ENCODE data around the gene CARD9.
"Not testable (repeated sequence)": the region's sequence is repeated elsewhere in the genome, so short reads cannot be mapped to it uniquely, and the experiment has no call there.

CARD9 gene, protein sequence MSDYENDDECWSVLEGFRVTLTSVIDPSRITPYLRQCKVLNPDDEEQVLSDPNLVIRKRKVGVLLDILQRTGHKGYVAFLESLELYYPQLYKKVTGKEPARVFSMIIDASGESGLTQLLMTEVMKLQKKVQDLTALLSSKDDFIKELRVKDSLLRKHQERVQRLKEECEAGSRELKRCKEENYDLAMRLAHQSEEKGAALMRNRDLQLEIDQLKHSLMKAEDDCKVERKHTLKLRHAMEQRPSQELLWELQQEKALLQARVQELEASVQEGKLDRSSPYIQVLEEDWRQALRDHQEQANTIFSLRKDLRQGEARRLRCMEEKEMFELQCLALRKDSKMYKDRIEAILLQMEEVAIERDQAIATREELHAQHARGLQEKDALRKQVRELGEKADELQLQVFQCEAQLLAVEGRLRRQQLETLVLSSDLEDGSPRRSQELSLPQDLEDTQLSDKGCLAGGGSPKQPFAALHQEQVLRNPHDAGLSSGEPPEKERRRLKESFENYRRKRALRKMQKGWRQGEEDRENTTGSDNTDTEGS

DNA sequence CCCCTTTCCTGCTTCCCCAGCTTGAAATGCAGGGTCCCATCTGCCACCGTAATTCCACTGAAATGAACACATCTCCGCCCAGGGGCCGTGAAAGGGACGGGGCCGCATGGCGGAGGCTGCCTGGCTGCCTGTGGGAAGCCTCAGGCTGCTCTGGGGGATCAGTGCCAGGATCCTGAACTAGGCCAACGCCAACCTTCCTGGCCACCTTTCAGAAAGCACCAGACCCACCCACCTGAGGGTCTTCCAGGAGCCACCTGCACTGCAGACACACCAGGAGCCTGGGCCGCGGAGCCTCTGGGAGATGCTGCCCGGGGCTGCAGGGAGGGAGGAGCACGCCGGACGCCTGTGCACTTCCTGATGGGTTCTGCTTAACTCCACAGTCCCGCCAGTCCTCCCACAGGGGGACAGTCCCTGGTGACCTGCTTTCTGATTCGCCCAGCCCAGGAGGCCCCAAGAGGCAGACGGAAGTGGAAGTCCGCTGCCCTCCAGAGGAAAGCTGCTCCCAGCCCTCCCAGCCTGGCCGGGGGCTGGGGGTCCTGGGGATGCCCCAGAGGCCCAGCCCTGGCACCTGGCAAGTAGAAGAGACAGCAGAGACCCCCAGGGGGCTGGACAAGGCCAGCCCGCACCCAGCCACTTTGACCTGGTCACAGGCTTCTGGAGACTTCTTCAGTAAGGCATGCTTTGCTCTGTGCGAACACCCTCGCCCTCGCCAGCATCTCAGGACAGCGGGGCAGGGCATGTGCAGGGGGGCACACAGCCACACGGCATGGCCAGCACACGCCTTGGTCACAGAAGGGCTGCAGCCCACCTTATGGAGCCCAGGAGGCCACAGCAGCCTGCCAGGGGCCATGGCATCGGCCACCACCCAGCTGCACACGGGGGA is at the start of gene CARD9:
CARD9 (minus strand) TSS at position 370 of the 883 bp plus-strand sequence. CDS start 1,591 bp downstream, outside the sequence.
- no peak for DNase-seq (ENCODE audit: low read depth)

DNA sequence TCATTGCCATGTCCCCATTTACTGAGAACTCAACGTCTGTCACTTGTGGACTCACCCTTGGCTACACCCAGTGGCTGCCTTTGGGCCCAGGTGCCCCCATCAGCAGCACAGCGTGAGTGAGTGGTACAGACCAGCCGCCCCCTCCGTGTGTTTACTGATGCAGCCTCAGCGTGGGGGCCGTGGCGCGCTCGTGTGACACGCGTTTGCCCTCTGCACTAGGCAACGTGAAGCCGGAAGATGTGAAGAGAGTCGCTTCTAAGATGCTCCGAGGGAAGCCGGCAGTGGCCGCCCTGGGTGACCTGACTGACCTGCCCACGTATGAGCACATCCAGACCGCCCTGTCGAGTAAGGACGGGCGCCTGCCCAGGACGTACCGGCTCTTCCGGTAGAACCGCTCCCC is 49.4 kb upstream of the CARD9 start:
- DNase-seq (ENCODE audit: low read depth): no peak

DNA sequence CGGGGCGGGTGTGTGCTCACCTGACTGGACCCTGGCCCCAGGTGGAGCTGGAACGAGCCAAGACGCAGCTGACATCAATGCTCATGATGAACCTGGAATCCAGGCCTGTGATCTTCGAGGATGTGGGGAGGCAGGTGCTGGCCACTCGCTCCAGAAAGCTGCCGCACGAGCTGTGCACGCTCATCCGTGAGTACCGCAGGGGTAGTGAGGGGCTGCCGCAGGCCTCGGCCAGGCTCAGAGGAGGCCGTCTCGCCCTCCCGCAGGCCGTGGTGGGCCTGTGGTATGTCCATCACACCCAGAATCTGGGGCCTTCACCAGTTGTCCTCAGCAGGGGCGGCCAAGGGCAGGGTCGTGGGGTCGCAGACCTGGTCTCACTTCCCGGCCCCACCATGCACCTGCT is 48.3 kb upstream of the CARD9 start:
- DNase-seq (ENCODE audit: low read depth): no peak

DNA sequence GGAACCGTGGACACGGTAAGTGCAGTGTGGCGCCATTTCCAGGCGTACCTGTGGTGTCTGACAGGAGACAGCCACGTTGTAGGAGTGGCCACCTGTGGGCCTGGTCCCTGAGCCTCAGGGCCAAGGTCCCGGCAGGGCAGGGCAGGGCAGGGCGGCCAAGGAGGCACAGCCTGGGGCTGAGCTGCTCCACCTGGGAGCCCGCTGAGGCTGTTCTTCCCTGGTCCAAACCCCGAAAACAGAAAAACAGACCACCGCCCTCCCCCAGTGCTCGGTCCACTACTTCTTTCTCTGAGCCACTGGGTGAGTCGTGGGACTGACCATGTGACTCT is 45.6 kb upstream of the CARD9 start:
- DNase-seq (ENCODE audit: low read depth): no peak

DNA sequence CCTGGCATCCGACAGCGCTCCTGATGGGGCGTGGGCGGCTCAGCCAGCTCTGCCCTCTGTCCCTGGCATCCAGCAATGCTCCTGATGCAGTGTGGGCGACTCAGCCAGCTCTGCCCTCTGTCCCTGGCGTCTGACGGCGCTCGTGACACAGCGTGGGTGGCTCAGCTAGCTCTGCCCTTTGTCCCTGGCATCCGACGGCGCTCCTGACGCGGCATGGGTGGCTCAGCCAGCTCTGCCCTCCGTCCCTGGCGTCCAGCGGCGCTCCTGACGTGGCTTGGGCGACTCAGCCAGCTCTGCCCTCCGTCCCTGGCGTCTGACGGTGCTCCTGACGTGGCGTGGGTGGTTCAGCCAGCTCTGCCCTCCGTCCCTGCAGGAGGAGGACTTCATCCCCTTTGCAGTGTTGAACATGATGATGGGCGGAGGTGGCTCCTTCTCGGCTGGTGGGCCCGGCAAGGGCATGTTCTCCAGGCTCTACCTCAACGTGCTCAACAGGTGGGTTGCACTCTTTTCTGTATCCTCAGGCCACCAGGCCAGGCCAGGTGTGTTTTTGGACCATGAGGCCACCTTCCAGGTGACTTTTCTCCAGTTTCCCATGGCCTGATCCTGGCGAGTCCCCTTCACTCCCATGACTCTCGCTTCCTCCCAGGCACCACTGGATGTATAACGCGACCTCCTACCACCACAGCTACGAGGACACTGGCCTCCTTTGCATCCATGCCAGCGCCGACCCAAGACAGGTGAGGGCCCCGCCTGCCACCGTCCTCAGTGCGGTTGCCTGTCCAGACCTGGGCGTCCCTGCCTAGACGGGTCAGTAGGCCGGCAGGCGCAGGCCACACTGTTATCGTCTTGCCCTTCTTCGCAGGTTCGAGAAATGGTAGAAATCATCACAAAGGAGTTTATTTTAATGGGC is 45.0 kb upstream of the CARD9 start:
- no peak for DNase-seq (ENCODE audit: low read depth)

DNA sequence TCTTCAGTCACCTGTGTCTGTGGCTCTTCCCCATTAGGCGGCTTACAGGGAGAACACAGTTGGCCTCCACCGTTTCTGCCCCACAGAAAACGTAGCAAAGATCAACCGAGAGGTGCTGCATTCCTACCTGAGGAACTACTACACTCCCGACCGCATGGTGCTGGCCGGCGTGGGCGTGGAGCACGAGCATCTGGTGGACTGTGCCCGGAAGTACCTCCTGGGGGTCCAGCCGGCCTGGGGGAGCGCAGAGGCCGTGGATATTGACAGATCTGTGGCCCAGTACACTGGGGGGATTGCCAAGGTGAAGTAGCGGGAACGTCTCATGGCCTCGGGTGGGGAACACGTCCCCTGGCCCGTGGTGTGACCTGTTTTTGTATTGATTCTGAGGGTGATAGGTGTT is 43.4 kb upstream of the CARD9 start:
- DNase-seq (ENCODE audit: low read depth): no peak

DNA sequence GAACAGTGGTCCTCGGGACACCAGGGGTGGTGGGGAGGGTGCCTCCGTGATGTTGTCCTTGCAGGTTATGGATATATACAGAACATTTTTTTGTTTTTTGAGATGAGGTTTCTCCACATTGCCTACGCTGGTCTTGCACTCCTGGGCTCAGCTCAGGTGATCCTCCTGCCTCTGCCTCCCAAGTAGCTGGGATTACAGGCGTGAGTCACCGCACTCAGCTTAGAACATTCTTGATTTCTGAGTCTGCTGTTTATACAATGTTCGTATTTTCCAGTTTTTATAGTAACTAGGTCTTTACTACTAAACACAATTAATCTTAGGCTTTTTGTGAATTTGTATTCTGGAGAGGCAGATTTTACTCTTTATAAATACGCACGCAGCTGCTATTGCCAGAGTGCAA is 43.0 kb upstream of the CARD9 start:
- no peak for DNase-seq (ENCODE audit: low read depth)

DNA sequence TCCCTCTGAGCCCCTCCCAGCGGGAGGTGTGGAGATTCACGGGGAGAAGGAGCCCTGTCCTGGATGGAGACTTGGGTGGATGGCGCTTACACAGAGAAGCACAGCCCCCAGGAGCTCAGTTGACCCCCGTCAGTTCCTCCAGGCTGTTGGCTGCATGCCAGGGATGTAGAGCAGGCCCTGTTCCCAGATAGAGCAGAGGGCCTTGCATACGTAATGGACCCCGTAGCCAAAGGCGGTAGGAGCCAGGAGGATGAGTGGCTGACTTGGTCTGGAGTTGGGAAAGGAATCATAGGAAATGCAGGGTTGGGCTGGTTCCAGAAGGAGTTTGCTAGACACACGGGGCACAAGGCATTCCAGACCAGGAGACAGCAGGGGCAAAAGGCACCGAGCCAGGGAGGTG is 39.5 kb upstream of the CARD9 start:
- no peak for DNase-seq (ENCODE audit: low read depth)

DNA sequence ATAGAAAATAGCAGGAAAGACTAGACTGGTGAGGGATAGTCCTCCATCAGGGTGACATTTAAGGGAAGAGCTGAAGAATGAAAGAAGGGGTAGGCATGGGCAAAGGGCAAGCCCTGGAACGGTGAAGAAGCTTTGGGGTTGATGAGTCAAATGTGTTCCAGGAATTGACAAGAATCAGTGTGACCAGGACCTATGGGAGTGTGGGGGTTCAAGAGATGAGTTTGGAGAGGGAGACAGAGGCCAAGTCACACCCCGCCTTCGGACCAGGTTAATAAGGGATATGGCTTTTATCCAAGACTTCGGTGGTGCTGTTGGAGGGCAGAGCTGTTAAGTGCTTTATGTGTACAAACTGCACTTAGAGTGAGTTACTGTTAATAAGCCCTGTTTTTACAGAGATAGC is 37.9 kb upstream of the CARD9 start:
- no peak for DNase-seq (ENCODE audit: low read depth)

DNA sequence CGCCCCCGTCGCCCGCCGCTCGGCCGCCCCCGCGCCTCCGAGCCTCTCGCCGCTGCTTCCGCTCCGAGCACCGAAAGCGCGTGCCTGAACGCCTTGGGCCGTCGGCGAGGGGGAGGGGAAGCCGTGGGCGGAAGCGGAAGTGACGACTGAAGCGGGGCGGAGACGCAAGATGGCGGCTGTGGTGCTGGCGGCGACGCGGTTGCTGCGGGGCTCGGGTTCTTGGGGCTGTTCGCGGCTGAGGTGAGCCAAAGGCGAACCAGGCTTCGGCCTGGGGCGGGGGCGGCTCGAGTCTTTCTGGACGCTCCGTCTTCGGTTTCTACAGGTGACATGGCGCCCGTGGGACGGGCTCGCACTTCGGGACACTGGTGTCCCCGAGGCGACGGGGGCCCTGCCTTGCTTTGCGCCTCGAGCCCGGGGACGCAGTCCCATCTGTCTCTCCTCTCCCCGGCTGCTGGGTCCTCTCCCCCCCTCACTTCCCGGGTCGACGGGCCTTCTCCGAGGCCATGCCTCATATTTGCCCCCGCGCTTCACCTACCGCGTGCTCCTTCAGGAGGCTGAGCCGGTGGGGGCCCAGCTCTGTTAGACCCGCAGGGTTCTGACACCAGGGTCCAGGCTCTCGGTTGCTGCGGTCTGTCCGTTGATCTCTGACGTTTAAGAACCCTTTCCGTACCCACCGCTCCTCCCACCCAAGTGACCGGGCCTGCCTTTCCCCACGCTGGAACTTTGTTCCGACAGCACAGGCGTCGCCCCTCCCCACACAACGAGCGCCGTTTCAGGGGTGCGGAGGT is 37.2 kb upstream of the CARD9 start, which contains the start of the genes ENTR1 and PMPCA:
ENTR1 (minus strand) TSS at position 115 of the 788 bp plus-strand sequence. CDS start 217 bp downstream, outside the sequence.
PMPCA (plus strand) TSS at position 159 of the 788 bp plus-strand sequence; CDS start at position 170, 11 bp downstream.
- DNase-seq (ENCODE audit: low read depth): peak; percentile 95

DNA sequence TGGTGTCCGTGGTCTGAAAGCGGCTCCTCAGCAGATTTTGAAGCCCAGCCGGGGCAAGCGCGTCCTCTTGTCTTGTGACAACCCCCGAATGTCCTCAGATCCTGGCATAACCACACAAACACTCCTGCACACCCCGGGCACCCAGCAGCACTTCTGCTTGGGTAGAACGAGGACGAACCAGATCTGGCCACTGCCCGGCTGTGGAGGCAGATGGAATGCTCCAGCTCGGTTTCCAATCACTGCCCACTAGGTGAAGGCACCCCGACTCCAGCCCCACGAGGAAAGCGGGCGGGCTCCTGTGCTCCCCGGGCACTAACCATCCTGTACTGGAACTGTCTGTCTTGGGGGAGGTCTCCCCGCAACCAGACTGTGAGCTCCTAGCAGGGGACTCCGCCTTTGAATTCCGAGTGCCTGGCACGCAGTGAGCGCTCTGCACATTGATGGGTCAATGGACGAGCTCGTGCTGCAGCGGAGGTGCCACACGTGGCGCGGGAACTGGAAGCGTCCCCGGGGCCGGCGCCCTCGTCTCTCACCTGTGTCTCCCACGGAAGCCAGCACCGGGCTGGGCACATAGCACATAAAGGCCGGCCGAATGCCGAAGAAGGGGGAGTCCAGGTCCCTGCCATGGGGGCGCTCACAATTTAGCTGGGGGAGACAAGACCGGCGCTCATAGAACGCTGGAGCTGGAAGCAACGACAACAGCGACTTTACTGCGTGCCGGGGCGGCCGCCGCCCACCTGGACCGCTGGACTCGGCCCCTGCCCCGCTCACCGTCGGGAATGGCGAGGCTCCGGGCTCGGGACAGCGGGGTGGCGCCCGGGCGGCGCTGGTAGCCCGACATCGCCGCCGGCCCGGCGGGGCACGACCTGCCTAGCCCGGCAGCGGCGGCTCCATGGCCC is 36.3 kb upstream of the CARD9 start:
- peak; percentile 15 for DNase-seq (ENCODE audit: low read depth)

DNA sequence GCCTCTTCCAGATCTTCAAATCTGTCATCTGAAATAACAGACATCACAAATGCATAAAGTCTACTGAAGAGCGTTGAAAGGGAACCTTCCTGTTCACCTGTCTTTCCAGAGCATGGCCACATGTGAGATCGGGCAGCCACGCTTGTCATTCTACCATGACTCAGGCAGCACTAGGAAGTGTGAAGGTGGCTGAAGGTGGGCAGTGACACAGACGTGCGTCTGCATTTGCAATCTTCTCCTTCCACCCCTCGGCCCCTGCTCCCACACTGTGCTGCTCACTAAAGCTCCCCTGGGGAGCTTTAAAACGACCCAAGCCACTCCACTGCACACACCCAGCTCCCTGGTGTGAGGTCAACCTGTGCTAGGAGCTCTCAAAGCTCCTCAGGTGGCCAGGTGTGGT is 34.4 kb upstream of the CARD9 start:
- no peak for DNase-seq (ENCODE audit: low read depth)

DNA sequence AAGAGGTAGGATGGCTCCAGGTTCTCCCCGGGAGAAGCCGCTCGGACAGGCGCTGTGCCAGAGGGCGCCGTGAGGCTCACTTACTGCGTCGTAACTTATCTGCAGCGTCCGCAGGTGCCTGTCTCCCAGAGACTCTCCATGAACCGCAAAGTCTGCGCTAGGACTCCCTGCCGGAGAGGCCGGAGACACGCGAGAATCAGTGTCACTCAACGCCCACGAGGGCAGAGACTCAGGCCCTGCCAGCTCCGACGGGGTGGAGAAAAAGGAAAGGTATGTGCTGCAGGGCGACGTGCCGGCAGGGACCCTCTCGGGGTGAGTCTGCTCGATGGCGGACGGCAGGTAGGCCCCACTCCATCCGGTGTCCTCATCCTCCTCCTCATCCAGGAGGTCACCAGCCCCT is 33.6 kb upstream of the CARD9 start:
- DNase-seq (ENCODE audit: low read depth): not testable (repeated sequence)

DNA sequence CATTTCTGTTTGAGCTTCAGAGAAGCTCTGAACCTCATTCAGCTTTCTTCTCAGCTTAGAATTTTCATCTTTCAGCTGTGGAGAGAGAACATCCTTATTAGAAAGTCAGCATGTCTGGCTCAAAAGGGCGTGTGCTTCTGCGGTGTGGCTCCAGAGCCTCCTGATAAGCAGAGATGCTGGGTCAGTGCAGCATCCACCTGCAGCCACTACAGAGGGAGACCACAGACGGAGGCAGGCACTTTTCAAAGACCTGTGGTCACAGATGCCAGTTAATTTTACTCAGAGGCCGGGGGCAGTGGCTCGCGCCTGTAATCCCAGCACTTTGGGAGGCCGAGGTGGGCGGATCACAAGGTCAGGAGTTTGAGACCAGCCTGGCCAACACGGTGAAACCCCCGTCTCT is 32.4 kb upstream of the CARD9 start:
- DNase-seq (ENCODE audit: low read depth): not testable (repeated sequence)

DNA sequence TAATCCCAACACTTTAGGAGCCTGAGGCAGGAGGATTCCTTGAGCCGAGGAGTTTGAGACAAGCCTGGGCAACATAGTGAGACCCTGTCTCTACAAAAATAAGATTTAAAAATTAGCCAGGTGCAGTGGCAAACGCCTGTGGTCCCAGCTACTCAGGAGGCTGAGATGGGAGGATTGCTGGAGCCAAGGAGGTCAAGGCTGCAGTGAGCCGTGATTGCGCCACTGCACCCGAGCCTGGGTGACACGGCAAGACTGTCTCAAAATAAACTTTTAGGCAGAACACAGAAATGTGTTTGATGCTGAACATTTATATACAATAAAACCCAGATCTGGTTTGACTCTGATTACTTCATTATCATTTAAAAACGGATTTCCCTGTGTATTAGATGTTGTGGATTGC is 32.0 kb upstream of the CARD9 start:
- no peak for DNase-seq (ENCODE audit: low read depth)

DNA sequence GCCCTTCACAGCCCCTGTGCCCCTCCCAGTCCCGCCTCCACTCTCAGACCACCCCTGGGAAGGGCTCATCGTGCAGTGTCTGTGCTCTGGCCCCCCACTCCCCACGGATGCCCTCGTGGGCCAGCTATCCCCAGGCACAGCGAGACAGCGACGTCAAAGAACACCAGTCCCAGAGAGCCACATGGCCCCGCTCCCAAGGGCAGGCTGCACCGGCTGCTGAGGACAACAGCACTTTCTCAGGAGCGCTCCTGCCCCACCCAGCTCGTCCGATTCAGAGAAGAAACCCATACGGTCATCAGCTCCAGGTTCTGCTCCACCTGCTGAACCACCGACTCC is 31.3 kb upstream of the CARD9 start:
- DNase-seq (ENCODE audit: low read depth): no peak

DNA sequence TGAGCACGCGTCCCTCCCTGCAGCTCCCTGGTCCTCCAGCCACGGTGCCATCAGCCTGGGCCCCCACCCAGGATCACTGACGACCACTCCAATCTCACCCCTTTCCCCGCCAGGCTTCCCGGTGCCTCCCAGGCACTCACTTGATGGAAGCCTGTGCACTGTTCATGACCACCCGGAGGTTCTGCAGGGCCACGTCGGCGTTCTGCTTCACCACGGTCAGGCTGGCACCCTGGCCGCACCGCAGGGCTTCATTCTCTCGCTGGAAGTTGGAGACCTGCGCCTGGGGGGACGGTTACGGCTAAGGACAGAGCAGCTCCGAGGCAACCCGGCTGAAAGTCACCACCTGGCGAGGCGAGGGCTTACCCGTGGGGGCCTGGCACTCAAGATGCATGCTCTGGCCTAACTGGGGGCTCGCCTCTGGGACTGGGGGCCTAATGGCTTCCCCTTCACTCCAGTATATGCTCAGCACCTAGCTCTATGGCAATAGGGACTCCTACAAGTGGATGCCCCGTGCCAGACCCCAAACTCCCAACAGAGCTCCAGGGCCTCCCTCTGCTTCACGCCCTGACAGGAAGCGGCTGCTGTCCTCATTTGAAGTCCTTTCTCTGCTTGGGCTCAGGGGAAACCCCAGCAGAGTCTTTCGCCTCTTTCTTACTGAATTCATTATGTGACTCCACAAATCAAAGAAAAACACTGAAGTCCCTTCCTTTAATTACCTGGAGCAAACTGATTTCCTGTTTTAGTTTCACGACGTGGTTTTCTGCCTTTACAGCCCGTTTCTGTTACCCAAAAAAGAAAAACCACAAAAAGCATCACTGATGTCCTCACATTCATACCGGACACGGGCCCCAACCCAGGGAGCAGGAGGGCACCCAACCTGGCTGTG is 30.7 kb upstream of the CARD9 start:
- peak; percentile 28 for DNase-seq (ENCODE audit: low read depth)

DNA sequence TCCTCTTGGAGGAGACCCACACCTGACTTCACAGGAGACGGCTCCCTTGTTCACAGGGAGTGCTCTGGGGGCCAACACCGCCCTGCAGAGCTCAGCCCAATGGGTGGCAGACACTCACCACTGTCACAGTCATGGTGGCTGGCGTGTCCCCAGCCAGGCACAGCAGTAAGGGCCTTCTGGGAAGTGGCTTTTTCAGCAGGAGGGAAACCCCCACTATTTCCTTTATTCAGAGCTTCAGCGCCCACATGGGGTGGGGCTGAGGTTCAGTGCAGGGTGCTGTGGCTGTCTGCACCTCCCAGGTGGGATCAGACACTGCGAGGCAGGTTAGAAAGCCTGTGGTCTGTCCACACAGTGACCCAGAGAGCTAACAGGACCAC is 30.1 kb upstream of the CARD9 start:
- DNase-seq (ENCODE audit: low read depth): peak; percentile 61

DNA sequence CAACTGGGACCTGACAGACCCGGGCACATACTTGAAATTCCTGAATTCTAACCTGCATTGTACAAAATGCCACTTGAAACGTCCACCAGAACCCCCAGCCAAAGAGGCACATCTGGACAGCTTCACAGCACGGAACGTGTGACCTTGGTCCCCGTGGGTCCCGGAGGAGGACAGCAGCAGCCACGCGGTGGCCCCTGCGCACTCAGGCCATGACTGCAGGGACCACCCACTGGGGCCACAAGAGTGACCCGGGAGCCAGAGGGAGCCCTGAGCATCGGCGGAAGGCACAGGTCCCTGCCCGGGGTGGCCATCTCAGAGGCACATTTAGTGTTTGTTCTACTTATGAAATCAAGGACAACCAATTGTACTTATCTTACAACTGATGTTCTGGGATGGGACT is 28.6 kb upstream of the CARD9 start:
- DNase-seq (ENCODE audit: low read depth): no peak

Data from activated T-helper 9 cell treated with anti-CD3 and anti-CD28 coated beads, Interleukin-2, amount 50 U/mL, for 16 hours (primary cell).